Psoas muscle (tissue), 8 donors: ENCODE measurements around the gene CXCR1. TPM values are rescaled to one million over a fixed set of nuclear protein-coding genes. Genes with fewer than 3 reads are reported as not detected.

Experiments used
- ATAC-seq, 4 donors: fragments of 200-7000 bp; cut with Tn5 transposase; one replicate each; pipeline ENCODE4 v1.9.1; 2020; ENCODE audit warnings: moderate library complexity in 3 of 4, mild to moderate bottlenecking in 2 of 4
- DNase-seq, 2 donors: peaks; one replicate each; pipeline ENCODE4 v3.0.0-alpha.2; 2020
- H3K27ac ChIP-seq: fragments of 200-600 bp; one replicate; pipeline ENCODE4 v1.8.0; 2022
- H3K27me3 ChIP-seq, 3 donors: fragments of 200-600 bp in 1 of 3; one replicate each; pipeline versions ENCODE4 v1.6.1 to v1.8.0; 2013 to 2022; ENCODE audit warnings: low read length in 2 of 3, mild to moderate bottlenecking in 2 of 3, moderate library complexity in 1 of 3; ENCODE audit not compliant: insufficient read depth in 3 of 3
- H3K36me3 ChIP-seq, 2 donors: fragments of 200-600 bp in 1 of 2; one replicate each; pipeline versions ENCODE4 v1.6.1 to v1.8.0; 2013 to 2022; ENCODE audit warnings: low read depth in 1 of 2, mild to moderate bottlenecking in 1 of 2, moderate library complexity in 1 of 2; ENCODE audit not compliant: insufficient read depth in 1 of 2
- H3K4me1 ChIP-seq: fragments of 200-600 bp; one replicate; pipeline ENCODE4 v1.8.0; 2022
- H3K4me3 ChIP-seq: fragments of 200-600 bp; one replicate; pipeline ENCODE4 v1.8.0; 2022; ENCODE audit warnings: mild to moderate bottlenecking
- H3K9me3 ChIP-seq: fragments of 200-600 bp; one replicate; pipeline ENCODE4 v1.8.0; 2022
- CTCF ChIP-seq: fragments of 200-600 bp; IDR thresholded peaks from one replicate; pipeline ENCODE4 v1.8.0; 2022; ENCODE audit warnings: antibody characterized with exemption
- WGBS, 3 donors: extraction: QIAGEN DNeasy Blood & Tissue Kit; methylation state at CpG; one replicate each; pipeline versions ENCODE4 v1.1.6 to v1.1.7; 2013; 5-methylcytosine and 5-hydroxymethylcytosine counted together
- intact Hi-C, 2 donors: fragments of 100-400 bp; cut with DNase I; formaldehyde crosslinking; loops; one replicate each; pipeline versions ENCODE4 v1.11.0 to v1.14.2; 2022
- long read RNA-seq, 2 donors: library from polyadenylated mRNA; unstranded; transcript quantifications; one replicate each; pipeline ENCODE4 v2.0.0, GENCODE V29; 2021
- polyA plus RNA-seq, 3 donors: library from polyadenylated mRNA; stranded (reverse); fragments of 200-250 nt; gene quantifications; one replicate each; pipeline ENCODE4 v1.2.3, GENCODE V29; 2013
- total RNA-seq, 4 donors: library from RNA; stranded (reverse); fragmentation: NEBNext Ultra II Directional in 2 of 4; extraction: Animal tissue kit (Norgen Biotek cat#: 25700) in 2 of 4; gene quantifications; one replicate each; pipeline versions ENCODE4 v1.2.1 to v1.2.4, GENCODE V29; 2021 to 2023
- donor health status: healthy with polysubstance abuse.
- donor health status: DM: no; HTN: no; CAD: no; lungs with moderate emphysema.
- donor health status: Bipolar disorder and iron deficiency.
- donor health status: healthy.
- donor health status: DM: yes; HTN: yes; CAD: no.
- donor health status: DM: no; HTN: no; CAD: no.
- donor health status: DM: no; HTN: no; CAD: no.
- donor health status: DM: yes; HTN: yes; CAD: no.

The CXCR1 gene
- total RNA-seq: under 1 TPM; 0.28 to 0.96 (median 0.74) TPM
- polyA plus RNA-seq: under 1 TPM in 1 of 3 donors, not detected in 2; 0.10 TPM
- long read RNA-seq, donor 1, partial matches to known transcripts: 0 of 1 reads
- long read RNA-seq, donor 1, other reads (novel, unspliced or antisense): 0 of 1 reads
- long read RNA-seq, donor 2: 0 reads

DNA sequence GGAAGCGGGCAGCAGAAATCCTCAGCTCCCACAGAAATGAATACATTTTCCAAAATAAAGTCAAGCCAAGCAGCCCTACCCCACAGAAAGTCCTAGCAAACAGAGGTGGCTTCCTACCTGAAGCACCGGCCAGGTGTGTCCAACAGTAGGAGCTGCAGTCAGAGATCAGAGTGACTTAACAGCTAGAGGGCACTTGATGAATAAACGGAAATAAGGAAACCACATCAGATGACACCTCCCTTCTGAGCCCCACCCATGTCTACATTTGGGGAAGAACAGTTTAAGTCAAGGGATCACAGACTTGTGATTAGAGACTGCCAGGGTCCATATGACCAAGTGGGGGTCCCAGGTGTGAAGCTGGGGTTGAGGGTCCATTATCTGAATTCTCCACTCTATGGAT is at the start of gene CXCR1:
Gene CXCR1 (minus strand): TSS at position 172 of the 400 bp plus-strand sequence. CDS start 1,751 bp downstream, outside the sequence.
- H3K4me1 ChIP-seq: no peaks in the 10 kb centered on the region
- no peak for TF ChIP-seq CTCF
- H3K36me3 ChIP-seq: no peaks in the 10 kb centered on the region
- WGBS, 3 donors: 81 to 91% (median 86%) methylated on average over 3 of the region's 3 CpGs
- ATAC-seq (no peak), DNase-seq (no peak)
- peaks cover 0 to 6% (median 2%) of the 10 kb centered on the region in 3 donors for H3K27me3 ChIP-seq
- intact Hi-C loops: no loop called here
- H3K4me3 ChIP-seq: no peak within 1 kb of the TSS
- H3K9me3 ChIP-seq: no peaks in the 10 kb centered on the region
- no peak within 1 kb of the TSS for H3K27ac ChIP-seq

DNA sequence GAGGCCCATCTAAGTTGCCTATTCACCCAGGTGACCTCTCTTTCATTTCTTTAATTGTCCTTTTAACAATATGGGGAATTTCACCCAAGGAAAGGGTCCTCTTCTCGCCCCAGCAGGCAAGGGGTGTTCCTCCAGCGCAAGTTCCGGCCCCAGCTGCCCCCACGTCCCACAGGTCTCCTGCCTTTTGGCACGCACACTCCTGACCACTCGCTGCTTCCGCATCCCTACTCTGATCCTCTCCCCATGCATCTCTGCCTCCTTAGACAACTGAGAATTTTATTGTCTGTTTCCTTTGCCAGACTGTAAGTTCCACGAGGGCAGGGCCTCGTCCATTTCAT is 49.5 kb upstream of the CXCR1 start:
- no peak for TF ChIP-seq CTCF
- Histone ChIP-seq H3K4me3 (peak overlapping the region; percentile 92), H3K27ac (peak overlapping the region; percentile 95), H3K36me3 (peaks cover 0 to under 1% of the 10 kb centered on the region in 2 donors), H3K4me1 (peaks cover 33% of the 10 kb centered on the region), H3K27me3 (no peaks in the 10 kb centered on the region), H3K9me3 (no peaks in the 10 kb centered on the region)
- ATAC-seq (peak; percentile 1 to 11 (median 7)), DNase-seq (peak; percentile 25 to 60)
- WGBS, 3 donors: 39 to 48% (median 41%) methylated on average over 9 of the region's 9 CpGs
- intact Hi-C loops: loop anchor here in 1 of 2 donors (2.0 to 5.0 kb wide), 2 partner anchors 30 to 51 kb away; no protein-coding TSS in a partner anchor

- ATAC-seq: no peak
Measured at GRCh38 chr2:218214116-218214515, 47.4 kb upstream of the CXCR1 start.

DNA sequence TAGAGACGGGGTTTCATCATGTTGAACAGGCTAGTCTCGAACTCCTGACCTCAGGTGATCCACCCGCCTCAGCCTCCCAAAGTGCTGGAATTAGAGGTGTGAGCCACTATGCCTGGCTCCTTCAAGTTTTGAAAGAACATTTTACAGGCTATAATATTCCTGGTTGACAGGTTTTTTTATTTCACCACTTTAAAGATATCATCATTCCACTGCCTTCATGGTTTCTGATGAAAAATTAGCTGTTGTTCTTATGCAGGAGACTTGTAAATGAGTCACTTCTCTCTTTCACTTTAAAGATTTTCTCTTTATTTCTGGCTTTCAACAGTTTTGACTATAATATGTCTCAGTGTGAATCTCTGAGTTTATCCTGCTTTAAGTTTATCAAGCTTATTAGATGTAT is 42.3 kb upstream of the CXCR1 start:
- TF ChIP-seq CTCF: no peak
- WGBS, 3 donors: 93 to 96% (median 95%) methylated on average over 3 of the region's 3 CpGs
- H3K36me3 ChIP-seq: no peaks in the 10 kb centered on the region
- no peaks in the 10 kb centered on the region for H3K27me3 ChIP-seq
- H3K27ac ChIP-seq: no peak overlapping the region
- intact Hi-C loops: no loop called here
- H3K4me3 ChIP-seq: no peak overlapping the region
- ATAC-seq (no peak), DNase-seq (no peak)
- H3K9me3 ChIP-seq: no peaks in the 10 kb centered on the region
- no peaks in the 10 kb centered on the region for H3K4me1 ChIP-seq

More at GRCh38 chr2:218214116-218214515, 47.4 kb upstream of the CXCR1 start:
- WGBS, 3 donors: 76 to 91% (median 82%) methylated on average over 1 of the region's 1 CpG
- H3K4me3 ChIP-seq: no peak overlapping the region
- TF ChIP-seq CTCF: no peak
- no peak for DNase-seq
- H3K9me3 ChIP-seq: no peaks in the 10 kb centered on the region
- H3K36me3 ChIP-seq: no peaks in the 10 kb centered on the region
- H3K4me1 ChIP-seq: peaks cover 11% of the 10 kb centered on the region
- no peaks in the 10 kb centered on the region for H3K27me3 ChIP-seq
- no peak overlapping the region for H3K27ac ChIP-seq
- intact Hi-C loops: no loop called here

DNA sequence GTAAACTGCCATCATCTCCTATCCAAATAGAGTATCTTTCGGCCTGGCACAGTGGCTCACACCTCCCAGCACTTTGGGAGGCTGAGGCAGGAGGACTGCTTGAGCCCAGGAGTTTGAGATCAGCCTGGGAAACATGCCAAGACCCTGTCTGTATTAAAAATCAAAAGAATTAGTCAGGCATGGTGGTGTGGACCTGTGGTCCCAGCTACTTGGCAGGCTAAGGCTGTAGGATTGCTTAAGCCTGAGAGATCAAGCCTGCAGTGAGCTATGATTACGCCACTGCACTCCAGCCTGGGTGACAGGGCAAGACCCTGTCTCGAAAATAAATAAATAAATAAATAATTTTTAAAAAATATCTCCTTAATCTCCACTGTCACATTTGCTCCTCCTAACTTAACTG is 35.5 kb upstream of the CXCR1 start:
- no peak for TF ChIP-seq CTCF
- Histone ChIP-seq H3K4me1 (no peaks in the 10 kb centered on the region), H3K9me3 (no peaks in the 10 kb centered on the region), H3K27me3 (no peaks in the 10 kb centered on the region), H3K36me3 (no peaks in the 10 kb centered on the region), H3K4me3 (no peak overlapping the region), H3K27ac (no peak overlapping the region)
- no peak for ATAC-seq
- no peak for DNase-seq
- intact Hi-C loops: no loop called here
- 85 to 93% (median 89%) methylated on average over 3 of the region's 3 CpGs for WGBS, 3 donors
